ENCODE data around the gene EPHB2. TPM values are rescaled to one million over a fixed set of nuclear protein-coding genes. Genes with fewer than 3 reads are reported as not detected.

The EPHB2 gene
- total RNA-seq, 1 experiment from 2014 or later, result 4.3 TPM

DNA sequence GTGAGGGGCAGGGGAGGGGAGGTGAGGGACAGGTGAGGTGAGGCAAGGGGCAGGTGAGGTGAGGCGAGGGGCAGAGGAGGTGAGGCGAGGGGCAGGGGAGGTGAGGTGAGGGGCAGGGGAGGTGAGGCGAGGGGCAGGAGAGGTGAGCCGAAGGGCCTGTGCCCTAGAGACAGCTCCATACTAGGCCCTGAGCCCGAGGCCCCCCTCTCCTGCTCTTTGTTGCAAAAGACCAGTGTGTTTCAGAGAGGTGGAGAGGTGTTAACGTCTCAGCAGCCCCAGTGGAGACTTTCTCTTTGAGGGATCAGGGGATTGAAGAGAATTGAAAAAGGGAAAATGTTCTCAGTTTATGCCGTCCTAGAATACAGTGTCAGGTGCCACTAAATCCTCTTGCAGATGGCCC is 44.2 kb downstream of the EPHB2 start:
- DNase-seq (ENCODE audit: low read depth in 1 of 2, low spot score in 2 of 2), result no peak
- Histone ChIP-seq H3K4me1 (replicated peaks) (peaks cover 30% of the 10 kb centered on the region), H3K27me3 (replicated peaks) (no peaks in the 10 kb centered on the region), H3K27ac (no peak overlapping the region), H3K36me3 (no peaks in the 10 kb centered on the region), H3K9me3 (replicated peaks) (no peaks in the 10 kb centered on the region), H3K4me3 (no peak overlapping the region)

DNA sequence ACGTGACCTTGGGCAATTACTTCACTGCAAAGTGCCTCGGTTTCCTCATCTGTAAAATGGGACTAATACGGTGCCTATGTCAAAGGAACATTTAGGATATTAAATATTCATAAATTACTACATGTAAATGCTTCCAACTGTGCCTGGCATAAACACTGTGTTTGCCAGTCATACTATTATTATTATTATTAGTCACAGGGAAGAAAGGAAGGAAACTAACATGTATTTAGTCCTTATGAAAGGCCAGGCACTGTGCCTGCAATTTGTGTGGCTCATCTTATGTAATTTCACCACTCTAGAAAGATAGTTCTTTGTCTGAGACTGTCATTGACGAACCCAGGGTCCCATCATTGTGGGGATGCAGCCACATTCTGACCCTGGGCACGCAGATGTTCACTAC is 45.0 kb downstream of the EPHB2 start:
- H3K4me3 ChIP-seq, result no peak overlapping the region
- no peaks in the 10 kb centered on the region for H3K27me3 ChIP-seq (replicated peaks)
- no peaks in the 10 kb centered on the region for H3K9me3 ChIP-seq (replicated peaks)
- H3K4me1 ChIP-seq (replicated peaks), result peaks cover 22% of the 10 kb centered on the region
- no peaks in the 10 kb centered on the region for H3K36me3 ChIP-seq
- H3K27ac ChIP-seq, result no peak overlapping the region
- DNase-seq (ENCODE audit: low read depth in 1 of 2, low spot score in 2 of 2), result no peak

DNA sequence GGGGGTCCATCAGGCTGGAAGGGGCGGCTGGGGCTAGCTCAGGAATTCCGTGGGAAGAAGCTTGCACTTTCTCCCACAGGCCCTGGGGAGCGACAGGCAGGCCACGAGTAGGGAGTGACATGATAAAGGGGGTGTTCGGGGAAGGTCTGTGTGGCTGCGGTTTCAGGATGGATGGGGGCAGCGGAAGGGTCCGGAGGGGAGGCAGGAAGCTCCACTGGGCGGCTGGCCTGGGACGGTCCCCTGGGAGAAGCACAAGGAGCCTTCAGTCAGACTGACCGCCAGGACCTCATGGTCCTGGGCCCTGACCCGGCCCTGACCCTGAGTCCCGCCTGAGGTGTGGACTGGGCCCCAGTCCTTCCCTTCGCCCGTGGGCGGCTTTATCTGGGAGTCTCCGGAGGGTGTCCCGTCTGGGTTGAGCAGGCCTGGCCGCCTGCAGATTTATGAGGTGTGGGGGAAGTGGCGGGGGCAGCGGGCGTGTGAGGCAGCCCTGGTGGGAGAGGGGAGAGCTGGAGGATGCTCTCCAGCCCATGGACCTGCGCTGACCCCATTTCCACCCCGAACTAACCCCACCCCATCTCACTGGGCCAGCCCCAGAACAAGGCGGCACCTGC is 45.6 kb downstream of the EPHB2 start:
- Histone ChIP-seq H3K9me3 (replicated peaks) (no peaks in the 10 kb centered on the region), H3K4me1 (replicated peaks) (peaks cover 16% of the 10 kb centered on the region), H3K4me3 (no peak overlapping the region), H3K36me3 (no peaks in the 10 kb centered on the region), H3K27me3 (replicated peaks) (no peaks in the 10 kb centered on the region), H3K27ac (no peak overlapping the region)
- no peak for DNase-seq (ENCODE audit: low read depth in 1 of 2, low spot score in 2 of 2)

DNA sequence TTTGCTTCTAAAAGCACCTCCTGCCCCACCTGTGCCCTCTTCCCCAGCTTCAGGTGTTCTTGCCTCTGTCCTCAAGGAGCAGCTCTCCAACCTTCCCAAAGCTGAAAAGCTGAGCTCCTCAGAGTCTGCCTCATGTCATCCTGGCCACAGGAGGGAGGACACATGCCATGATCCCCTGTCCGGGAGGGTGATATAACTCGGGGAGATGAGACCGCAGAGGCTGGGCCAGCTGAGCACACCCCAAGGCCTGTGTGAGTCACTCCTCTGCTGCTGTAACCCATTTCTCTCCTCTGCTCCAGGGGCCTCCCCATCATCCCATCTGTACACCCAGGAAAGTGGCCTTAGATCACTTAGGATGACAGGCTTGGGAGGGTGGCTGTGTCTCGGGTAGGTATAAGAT is 49.8 kb downstream of the EPHB2 start:
- DNase-seq (ENCODE audit: low read depth in 1 of 2, low spot score in 2 of 2), result no peak
- H3K4me3 ChIP-seq, result no peak overlapping the region

DNA sequence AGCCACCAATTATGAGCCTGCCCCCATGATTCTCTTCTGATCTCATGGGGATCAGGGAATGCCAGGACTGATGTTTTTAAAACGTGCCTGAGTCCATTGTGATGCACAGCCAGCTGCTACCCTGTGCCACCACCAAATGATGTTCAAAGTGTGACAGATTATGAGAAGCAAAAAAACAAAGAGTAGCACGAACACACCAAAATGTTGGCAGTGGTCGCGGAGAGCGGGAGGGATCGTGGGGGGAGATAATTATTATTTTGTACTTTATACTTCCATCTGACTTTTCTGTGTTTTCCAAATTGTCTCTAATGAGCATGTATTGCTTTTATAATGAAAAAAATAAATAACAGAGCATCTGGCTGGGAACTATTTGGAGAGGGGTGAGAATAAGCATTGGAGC is 50.5 kb downstream of the EPHB2 start:
- Histone ChIP-seq H3K4me1 (replicated peaks) (no peaks in the 10 kb centered on the region), H3K27me3 (replicated peaks) (no peaks in the 10 kb centered on the region), H3K36me3 (no peaks in the 10 kb centered on the region), H3K4me3 (no peak overlapping the region), H3K27ac (no peak overlapping the region), H3K9me3 (replicated peaks) (no peaks in the 10 kb centered on the region)
- DNase-seq (ENCODE audit: low read depth in 1 of 2, low spot score in 2 of 2), result no peak

More for the DNA sequence above, 49.8 kb downstream of the EPHB2 start:
- Histone ChIP-seq H3K27me3 (replicated peaks) (no peaks in the 10 kb centered on the region), H3K9me3 (replicated peaks) (no peaks in the 10 kb centered on the region), H3K4me1 (replicated peaks) (no peaks in the 10 kb centered on the region), H3K36me3 (no peaks in the 10 kb centered on the region), H3K27ac (no peak overlapping the region)

DNA sequence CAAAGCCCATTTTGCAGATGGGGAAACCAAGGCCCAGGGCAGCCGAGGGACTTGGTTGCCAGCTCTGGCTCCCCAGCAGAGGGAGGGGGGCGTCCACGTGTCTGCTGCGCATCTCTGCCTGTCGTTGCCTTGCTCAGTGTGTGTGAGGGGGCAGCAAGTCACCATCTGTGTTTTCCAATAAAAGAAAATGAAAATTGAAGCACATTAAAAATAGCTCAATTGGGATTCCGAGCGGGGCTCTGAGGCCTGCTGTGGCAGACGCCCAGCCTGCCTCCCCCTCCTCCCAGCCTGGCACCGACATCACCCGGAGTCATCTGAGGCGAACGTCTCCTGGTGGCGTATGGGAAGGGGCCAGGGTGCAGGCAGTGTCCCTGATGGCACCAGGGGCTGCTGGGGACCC is 51.2 kb downstream of the EPHB2 start:
- no peak for DNase-seq (ENCODE audit: low read depth in 1 of 2, low spot score in 2 of 2)
- Histone ChIP-seq H3K27ac (no peak overlapping the region), H3K4me3 (no peak overlapping the region), H3K36me3 (no peaks in the 10 kb centered on the region), H3K27me3 (replicated peaks) (no peaks in the 10 kb centered on the region), H3K4me1 (replicated peaks) (no peaks in the 10 kb centered on the region), H3K9me3 (replicated peaks) (no peaks in the 10 kb centered on the region)

DNA sequence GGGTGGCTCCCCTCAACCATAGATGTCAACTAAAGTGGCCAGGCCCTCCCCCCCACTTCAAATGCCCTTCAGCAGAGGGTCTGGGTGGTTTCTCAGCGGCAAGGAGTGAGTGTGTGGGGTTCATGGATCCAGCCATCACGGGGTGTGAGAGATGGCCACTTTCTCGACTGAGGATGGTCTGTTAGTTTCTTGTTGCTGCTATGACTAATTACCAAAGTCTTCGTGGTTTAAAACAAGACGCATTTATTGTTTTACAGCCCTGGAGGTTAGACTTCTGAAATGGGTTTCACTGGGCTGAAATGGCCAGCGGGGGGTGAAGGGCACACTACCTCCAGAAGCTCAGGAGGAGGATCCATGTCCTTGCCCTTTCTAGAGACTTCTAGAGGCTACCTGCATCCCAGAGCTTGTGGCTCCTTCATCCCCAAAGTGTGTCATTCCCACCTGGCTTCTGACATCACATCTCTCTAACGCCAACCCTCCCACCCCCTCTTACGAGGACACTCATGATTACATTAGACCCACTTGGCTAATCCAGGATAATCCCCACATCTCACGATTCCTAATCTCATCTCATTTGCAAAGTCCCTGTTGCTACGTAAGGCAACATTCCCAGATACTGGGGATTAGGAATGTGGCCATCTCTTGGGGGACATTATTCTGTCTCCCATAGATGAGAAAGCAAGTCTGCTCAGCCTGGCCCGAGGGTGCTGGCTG is 53.0 kb downstream of the EPHB2 start:
- H3K4me1 ChIP-seq (replicated peaks), result no peaks in the 10 kb centered on the region
- H3K36me3 ChIP-seq, result no peaks in the 10 kb centered on the region
- H3K27me3 ChIP-seq (replicated peaks), result no peaks in the 10 kb centered on the region
- DNase-seq (ENCODE audit: low read depth in 1 of 2, low spot score in 2 of 2), result no peak
- no peak overlapping the region for H3K27ac ChIP-seq
- H3K4me3 ChIP-seq, result no peak overlapping the region
- H3K9me3 ChIP-seq (replicated peaks), result no peaks in the 10 kb centered on the region

DNA sequence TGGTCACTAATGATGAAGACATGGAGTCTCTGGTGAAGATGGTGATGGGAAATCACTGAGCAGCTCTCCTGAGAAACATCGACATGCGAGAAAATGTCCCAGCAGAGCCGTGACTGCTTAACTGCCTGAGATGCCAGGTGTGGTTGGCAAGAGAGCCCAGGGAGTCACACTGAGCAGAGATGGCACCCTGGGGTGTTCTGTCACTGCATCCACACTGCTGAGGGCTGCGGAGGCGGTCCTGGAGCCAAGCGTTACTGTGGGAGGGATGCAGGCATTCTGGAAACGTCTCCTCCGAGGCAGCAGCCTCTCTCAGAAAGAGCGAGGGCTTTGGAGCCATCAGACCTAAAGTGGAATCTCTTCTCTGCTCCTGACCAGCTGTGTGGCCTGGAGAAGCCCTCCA is 57.2 kb downstream of the EPHB2 start:
- H3K4me3 ChIP-seq, result no peak overlapping the region
- DNase-seq (ENCODE audit: low read depth in 1 of 2, low spot score in 2 of 2), result no peak
- no peaks in the 10 kb centered on the region for H3K27me3 ChIP-seq (replicated peaks)
- H3K27ac ChIP-seq, result no peak overlapping the region
- H3K4me1 ChIP-seq (replicated peaks), result no peaks in the 10 kb centered on the region
- no peaks in the 10 kb centered on the region for H3K36me3 ChIP-seq
- H3K9me3 ChIP-seq (replicated peaks), result no peaks in the 10 kb centered on the region

DNA sequence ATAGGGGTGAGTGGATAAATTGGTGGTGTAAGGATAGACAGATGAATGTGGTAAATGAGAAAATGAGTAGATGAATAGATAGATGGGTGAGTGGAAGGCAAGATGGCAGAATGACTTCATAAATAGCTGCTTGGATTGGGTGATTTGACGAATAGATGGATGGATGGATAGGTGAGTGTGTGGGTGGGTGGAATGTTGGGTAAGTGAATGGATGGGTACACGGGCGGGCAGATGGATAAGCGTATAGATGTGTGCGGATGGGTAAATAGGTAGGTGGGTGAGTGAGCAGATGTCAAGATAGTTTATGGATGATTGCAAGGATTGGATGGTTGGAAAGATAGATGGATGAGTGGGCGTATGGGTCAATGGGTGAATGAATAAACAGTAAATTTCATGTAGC is 59.3 kb downstream of the EPHB2 start:
- Histone ChIP-seq H3K27me3 (replicated peaks) (no peaks in the 10 kb centered on the region), H3K27ac (no peak overlapping the region), H3K36me3 (no peaks in the 10 kb centered on the region), H3K4me3 (no peak overlapping the region), H3K4me1 (replicated peaks) (no peaks in the 10 kb centered on the region), H3K9me3 (replicated peaks) (no peaks in the 10 kb centered on the region)
- DNase-seq (ENCODE audit: low read depth in 1 of 2, low spot score in 2 of 2), result no peak

DNA sequence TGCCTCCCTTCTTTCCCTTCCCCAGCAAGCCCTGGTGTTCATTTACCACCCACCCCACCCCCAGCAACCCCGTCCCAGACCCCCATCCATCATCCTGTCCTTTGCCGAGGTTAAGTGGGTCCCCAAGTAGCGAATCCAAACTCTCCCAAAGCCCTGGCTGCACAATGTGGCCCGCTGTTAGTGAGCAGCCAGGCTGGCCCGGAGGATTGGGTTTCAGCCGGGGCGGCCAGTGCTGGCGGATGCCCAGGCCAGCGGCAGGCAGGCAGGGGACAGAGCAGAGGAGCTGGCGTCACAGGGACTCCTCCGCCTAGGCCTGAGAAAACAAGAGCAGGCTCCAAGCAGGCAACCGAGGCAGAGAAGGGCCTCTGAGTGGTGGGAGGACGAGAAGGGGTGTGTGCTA is 61.4 kb downstream of the EPHB2 start:
- Histone ChIP-seq H3K27me3 (replicated peaks) (no peaks in the 10 kb centered on the region), H3K9me3 (replicated peaks) (no peaks in the 10 kb centered on the region), H3K36me3 (no peaks in the 10 kb centered on the region), H3K4me3 (no peak overlapping the region), H3K27ac (no peak overlapping the region), H3K4me1 (replicated peaks) (no peaks in the 10 kb centered on the region)
- no peak for DNase-seq (ENCODE audit: low read depth in 1 of 2, low spot score in 2 of 2)

DNA sequence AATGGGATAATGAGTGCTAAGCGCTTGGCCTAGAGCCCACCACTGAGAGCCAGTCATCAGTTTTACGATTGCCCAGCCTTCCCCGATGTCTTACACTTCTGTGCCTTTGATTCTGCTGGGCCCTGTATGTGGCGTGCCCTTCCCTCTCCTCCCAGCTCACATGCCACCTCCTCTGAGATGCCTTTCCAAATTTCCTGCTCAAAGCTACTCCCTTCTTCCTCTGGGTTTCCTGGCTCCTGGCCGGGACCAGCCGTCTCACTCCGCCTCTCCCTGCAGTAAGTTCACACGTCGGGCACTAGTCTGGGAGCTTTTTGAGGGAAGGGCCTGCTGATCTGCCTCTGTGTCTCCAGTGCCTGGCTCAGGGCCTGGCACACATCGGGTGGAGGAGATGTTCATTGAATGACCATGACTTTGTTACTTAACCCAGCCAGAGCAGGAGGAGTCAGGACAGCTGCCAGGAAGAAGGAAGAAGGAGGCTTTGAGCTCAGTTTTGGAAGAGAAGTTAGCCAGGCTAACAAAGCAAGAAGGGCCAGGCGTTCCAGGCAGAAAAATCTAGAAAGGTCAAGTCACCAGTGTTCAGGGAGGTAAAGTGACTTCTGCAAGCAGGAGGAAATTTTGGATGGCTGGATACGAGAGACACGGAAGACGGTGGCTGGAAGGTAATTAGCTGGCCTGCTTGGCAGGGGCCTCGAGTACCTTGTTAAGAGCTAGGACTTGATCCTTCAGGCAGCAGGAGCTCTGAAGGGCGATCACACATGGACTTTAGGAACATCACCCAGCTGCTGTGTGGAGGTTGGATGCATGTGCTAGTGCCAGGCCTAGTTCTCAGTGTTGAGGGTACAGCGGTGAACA is 63.6 kb downstream of the EPHB2 start:
- H3K27me3 ChIP-seq (replicated peaks), result no peaks in the 10 kb centered on the region
- no peaks in the 10 kb centered on the region for H3K36me3 ChIP-seq
- DNase-seq (ENCODE audit: low read depth in 1 of 2, low spot score in 2 of 2), result no peak
- H3K27ac ChIP-seq, result no peak overlapping the region
- no peak overlapping the region for H3K4me3 ChIP-seq
- no peaks in the 10 kb centered on the region for H3K4me1 ChIP-seq (replicated peaks)
- H3K9me3 ChIP-seq (replicated peaks), result no peaks in the 10 kb centered on the region

DNA sequence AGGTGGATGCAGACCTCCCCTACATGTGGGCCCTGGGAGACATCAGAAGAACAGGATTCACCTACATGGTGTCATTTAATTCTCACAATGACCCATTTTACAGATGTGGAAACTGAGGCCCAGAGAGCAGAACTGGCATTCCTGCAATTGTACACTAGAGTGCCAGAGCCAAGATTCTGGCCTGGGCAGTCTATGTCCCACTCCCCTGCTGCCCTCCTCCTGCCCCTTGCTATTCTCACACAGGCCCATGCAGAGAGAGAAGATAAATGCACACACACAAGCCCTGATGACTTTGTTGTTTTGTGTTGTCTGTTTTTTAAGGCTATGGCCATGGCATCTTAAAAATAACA is 64.2 kb downstream of the EPHB2 start:
- H3K27me3 ChIP-seq (replicated peaks), result no peaks in the 10 kb centered on the region
- H3K36me3 ChIP-seq, result no peaks in the 10 kb centered on the region
- no peaks in the 10 kb centered on the region for H3K9me3 ChIP-seq (replicated peaks)

DNA sequence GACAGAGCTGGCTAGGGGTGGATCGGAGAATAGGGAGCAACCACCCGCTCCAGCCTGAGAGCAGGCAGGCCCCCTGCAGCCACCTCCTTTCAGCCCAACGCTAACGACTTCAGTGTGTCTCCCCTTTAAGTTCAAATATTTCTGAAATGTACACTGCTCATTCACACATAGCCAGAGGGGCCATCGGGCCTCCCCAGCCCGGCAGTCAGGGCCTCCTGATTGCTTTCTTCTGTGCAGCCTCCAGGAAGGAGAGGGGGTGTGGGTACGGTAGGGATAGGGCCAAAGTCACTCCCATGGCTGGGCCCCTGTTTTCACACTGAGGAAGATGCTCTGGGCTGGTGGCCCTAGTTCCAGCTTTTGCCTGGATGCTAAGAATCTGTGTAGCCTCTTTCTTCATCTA is 64.8 kb downstream of the EPHB2 start:
- Histone ChIP-seq H3K4me3 (no peak overlapping the region), H3K36me3 (no peaks in the 10 kb centered on the region), H3K27me3 (replicated peaks) (no peaks in the 10 kb centered on the region), H3K4me1 (replicated peaks) (no peaks in the 10 kb centered on the region), H3K9me3 (replicated peaks) (no peaks in the 10 kb centered on the region), H3K27ac (no peak overlapping the region)
- DNase-seq (ENCODE audit: low read depth in 1 of 2, low spot score in 2 of 2), result no peak

More for the DNA sequence above, 64.2 kb downstream of the EPHB2 start:
- Histone ChIP-seq H3K4me1 (replicated peaks) (no peaks in the 10 kb centered on the region), H3K4me3 (no peak overlapping the region), H3K27ac (no peak overlapping the region)
- no peak for DNase-seq (ENCODE audit: low read depth in 1 of 2, low spot score in 2 of 2)

DNA sequence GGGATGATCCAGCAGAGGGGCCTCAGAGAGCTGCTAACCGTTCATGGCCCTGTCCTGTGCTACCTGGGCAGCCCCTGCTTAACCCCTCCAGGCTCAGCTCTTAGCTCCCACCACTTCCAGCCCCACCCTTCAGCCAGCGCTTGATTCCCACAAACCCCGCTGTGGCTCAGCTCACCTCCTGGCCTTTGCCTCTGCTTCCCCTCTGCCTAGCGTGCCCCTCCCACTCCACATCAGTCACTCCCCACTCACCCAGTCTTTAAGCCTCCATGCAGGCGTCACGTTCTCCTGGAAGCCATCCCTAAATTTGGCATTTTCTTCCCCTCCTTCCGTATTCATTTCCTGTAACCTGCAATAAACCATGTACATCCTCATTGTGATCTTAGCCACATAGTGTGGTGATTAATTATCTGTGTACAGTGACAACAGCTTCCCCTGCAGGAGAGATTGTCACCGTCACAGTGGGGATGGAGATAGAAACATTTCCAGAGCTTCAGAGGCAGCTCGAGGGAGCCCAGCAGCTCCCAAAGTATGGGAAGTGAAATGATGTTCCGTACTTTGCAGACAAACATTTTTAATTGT is 65.5 kb downstream of the EPHB2 start:
- H3K4me3 ChIP-seq, result no peak overlapping the region
- no peaks in the 10 kb centered on the region for H3K36me3 ChIP-seq
- H3K4me1 ChIP-seq (replicated peaks), result no peaks in the 10 kb centered on the region
- no peaks in the 10 kb centered on the region for H3K9me3 ChIP-seq (replicated peaks)
- DNase-seq (ENCODE audit: low read depth in 1 of 2, low spot score in 2 of 2), result no peak
- no peak overlapping the region for H3K27ac ChIP-seq
- no peaks in the 10 kb centered on the region for H3K27me3 ChIP-seq (replicated peaks)
